H1 (cell line): ENCODE data around the gene QSER1. TPM values are rescaled to one million over a fixed set of nuclear protein-coding genes. Genes with fewer than 3 reads are reported as not detected.
"Not testable (repeated sequence)": the region's sequence is repeated elsewhere in the genome, so short reads cannot be mapped to it uniquely, and the experiment has no call there.

ENCODE experiments used
- CTCF ChIA-PET: fragments of 300-600 bp; sonication (Branson Sonifier 250); formaldehyde crosslinking; loops from one replicate; lab custom pipeline; 2021; ENCODE audit not compliant: partially characterized antibody; lab: Charles Lee
- POLR2A ChIA-PET: fragments of 300-600 bp; sonication (Branson Sonifier 250); formaldehyde crosslinking; loops from one replicate; lab custom pipeline; 2021; ENCODE audit warnings: inconsistent platforms; ENCODE audit not compliant: partially characterized antibody; lab: Charles Lee
- DNase-seq, 2 experiments: peaks; one replicate each; pipeline versions ENCODE4 v3.0.0 to v3.0.0-alpha.2; 2010 to 2022; ENCODE audit warnings: low spot score in 2 of 2, low read depth in 1 of 2, mixed read lengths in 1 of 2
- FAIRE-seq: peaks from 2 replicates; lab custom pipeline; 2011; peaks lifted over from hg19 to GRCh38; lab: Jason Lieb, UNC
- H2AFZ ChIP-seq: 2 replicates; pipeline ENCODE4 v1.8.1; 2012; ENCODE audit warnings: low read length, inconsistent platforms
- H2AK5ac ChIP-seq: 2 replicates; pipeline ENCODE4 v1.6.1; 2013; ENCODE audit warnings: low read depth, low read length
- H2BK120ac ChIP-seq: replicated peaks from 2 replicates; pipeline ENCODE3; 2013; ENCODE audit warnings: low read depth, low read length, inconsistent platforms
- H2BK12ac ChIP-seq: 2 replicates; pipeline ENCODE4 v1.6.1; 2013; ENCODE audit warnings: low read depth, low read length
- H2BK15ac ChIP-seq: 2 replicates; pipeline ENCODE4 v1.6.1; 2013; ENCODE audit warnings: low read length
- H2BK20ac ChIP-seq: 2 replicates; pipeline ENCODE4 v1.6.1; 2013; ENCODE audit warnings: low read length
- H2BK5ac ChIP-seq: 2 replicates; pipeline ENCODE4 v1.6.1; 2013; ENCODE audit warnings: low read depth, low read length
- H3K14ac ChIP-seq: 2 replicates; pipeline ENCODE4 v1.6.1; 2013; ENCODE audit warnings: inconsistent platforms; ENCODE audit not compliant: insufficient read length
- H3K18ac ChIP-seq: 2 replicates; pipeline ENCODE4 v1.6.1; 2013; ENCODE audit warnings: low read length; ENCODE audit errors: extremely low read depth
- H3K23ac ChIP-seq: 2 replicates; pipeline ENCODE4 v1.6.1; 2013; ENCODE audit warnings: inconsistent platforms; ENCODE audit not compliant: insufficient read length
- H3K23me2 ChIP-seq: 2 replicates; pipeline ENCODE4 v1.6.1; 2013; ENCODE audit warnings: low read depth, low read length
- H3K27ac ChIP-seq: 2 replicates; pipeline ENCODE4 v1.6.1; 2011; ENCODE audit warnings: low read depth, low read length, inconsistent platforms
- H3K27me3 ChIP-seq, 4 experiments: replicated peaks in 1 of 4; 1 replicate in 1 of 4; 2 replicates in 3 of 4; pipeline versions ENCODE4 v1.6.1 to v1.8.1; 2011 to 2013; ENCODE audit warnings: low read length in 3 of 4, mild to moderate bottlenecking in 3 of 4, inconsistent platforms in 2 of 4, mixed read lengths in 2 of 4, moderate library complexity in 1 of 4; ENCODE audit not compliant: control insufficient read depth in 3 of 4, insufficient read depth in 3 of 4; ENCODE audit errors: extremely low read depth in 1 of 4
- H3K36me3 ChIP-seq, 4 experiments: 2 replicates each; pipeline versions ENCODE4 v1.6.1 to v1.8.1; 2011 to 2013; ENCODE audit warnings: mild to moderate bottlenecking in 4 of 4, low read length in 3 of 4, moderate library complexity in 2 of 4, control low read depth in 1 of 4, inconsistent platforms in 1 of 4; ENCODE audit not compliant: insufficient read depth in 4 of 4, control insufficient read depth in 2 of 4
- H3K4ac ChIP-seq: replicated peaks from 2 replicates; pipeline ENCODE3; 2013; ENCODE audit warnings: low read length, low read depth, mixed read lengths, inconsistent platforms; ENCODE audit not compliant: insufficient read length
- H3K4me1 ChIP-seq, 4 experiments: replicated peaks in 1 of 4; 1 replicate in 1 of 4; 2 replicates in 3 of 4; pipeline versions ENCODE4 v1.6.1 to v1.8.1; 2011 to 2013; ENCODE audit warnings: low read length in 3 of 4, inconsistent platforms in 2 of 4, mixed read lengths in 1 of 4; ENCODE audit not compliant: insufficient read depth in 4 of 4, control insufficient read depth in 3 of 4
- H3K4me2 ChIP-seq, 2 experiments: 2 replicates each; pipeline versions ENCODE4 v1.6.1 to v1.8.1; 2011 to 2013; ENCODE audit warnings: low read depth in 2 of 2, low read length in 2 of 2, control low read depth in 1 of 2, inconsistent platforms in 1 of 2, mild to moderate bottlenecking in 1 of 2; ENCODE audit not compliant: insufficient read depth in 1 of 2
- H3K4me3 ChIP-seq, 4 experiments: fragments of 200-600, 300-600 bp in 1 of 4; sonication (generic), shearing (Covaris generic), sonication (Bioruptor Twin) in 1 of 4; 2 replicates each; pipeline versions ENCODE4 v1.5.1 to v1.8.1; 2011 to 2016; ENCODE audit warnings: low read length in 4 of 4, low read depth in 3 of 4, control low read depth in 2 of 4, inconsistent platforms in 2 of 4, mild to moderate bottlenecking in 2 of 4, mixed read lengths in 1 of 4, moderate library complexity in 1 of 4; ENCODE audit not compliant: insufficient read depth in 2 of 4; ENCODE audit errors: extremely low read depth in 1 of 4
- H3K56ac ChIP-seq: replicated peaks from 2 replicates; pipeline ENCODE3; 2013; ENCODE audit warnings: low read depth, mild to moderate bottlenecking, mixed read lengths, low read length, inconsistent platforms; ENCODE audit not compliant: insufficient read length
- H3K79me1 ChIP-seq: 2 replicates; pipeline ENCODE4 v1.6.1; 2013; ENCODE audit warnings: low read depth, low read length, control low read depth
- H3K79me2 ChIP-seq, 2 experiments: 2 replicates each; pipeline versions ENCODE4 v1.6.1 to v1.8.1; 2012 to 2013; ENCODE audit warnings: low read length in 2 of 2, mild to moderate bottlenecking in 2 of 2, inconsistent platforms in 1 of 2; ENCODE audit not compliant: insufficient read depth in 2 of 2, control insufficient read depth in 1 of 2
- H3K9ac ChIP-seq, 4 experiments: replicated peaks in 1 of 4; 1 replicate in 1 of 4; 2 replicates in 3 of 4; pipeline versions ENCODE4 v1.6.1 to v1.8.1; 2011 to 2013; ENCODE audit warnings: low read depth in 3 of 4, low read length in 3 of 4, control low read depth in 2 of 4, mild to moderate bottlenecking in 2 of 4, moderate library complexity in 2 of 4, inconsistent platforms in 1 of 4; ENCODE audit errors: extremely low read depth in 1 of 4
- H3K9me3 ChIP-seq, 2 experiments: 2 replicates each; pipeline versions ENCODE4 v1.6.1 to v1.8.1; 2012 to 2013; ENCODE audit warnings: mild to moderate bottlenecking in 2 of 2, moderate library complexity in 2 of 2, control low read depth in 1 of 2, inconsistent platforms in 1 of 2, low read depth in 1 of 2, low read length in 1 of 2, mixed read lengths in 1 of 2; ENCODE audit not compliant: insufficient read depth in 2 of 2
- H4K20me1 ChIP-seq, 2 experiments: replicated peaks in 1 of 2; 2 replicates each; pipeline versions ENCODE3 to v1.8.1; 2011 to 2013; ENCODE audit warnings: inconsistent platforms in 2 of 2, low read length in 2 of 2, mild to moderate bottlenecking in 1 of 2; ENCODE audit not compliant: insufficient read depth in 2 of 2, control insufficient read depth in 1 of 2
- H4K5ac ChIP-seq: 2 replicates; pipeline ENCODE4 v1.6.1; 2013; ENCODE audit warnings: low read length, low read depth, mixed read lengths, inconsistent platforms; ENCODE audit not compliant: insufficient read length
- H4K8ac ChIP-seq: 2 replicates; pipeline ENCODE4 v1.8.0; 2013; ENCODE audit warnings: mild to moderate bottlenecking, moderate library complexity, low read length, inconsistent platforms; ENCODE audit not compliant: insufficient read depth; ENCODE audit errors: extremely low read depth
- H4K91ac ChIP-seq: replicated peaks from 2 replicates; pipeline ENCODE3; 2013; ENCODE audit warnings: low read length, mixed read lengths, inconsistent platforms; ENCODE audit not compliant: insufficient read length
- WGBS, 2 experiments: shearing (Covaris generic) in 1 of 2; methylation state at CpG; one replicate each; pipeline versions ENCODE4 v1.1.6 to v1.1.7; 2013 to 2015; ENCODE audit warnings: low lambda C conversion rate in 2 of 2, mixed read lengths in 2 of 2, inconsistent platforms in 1 of 2, low coverage in 1 of 2, missing lambda C conversion rate in 1 of 2; ENCODE audit not compliant: insufficient replicate concordance in 2 of 2, insufficient coverage in 1 of 2, insufficient read length in 1 of 2; ENCODE audit errors: extremely low coverage in 1 of 2, missing lambda C conversion rate in 1 of 2; 5-methylcytosine and 5-hydroxymethylcytosine counted together
- polyA plus RNA-seq, 7 experiments: library from polyadenylated mRNA; depleted of rRNA in 3 of 7; stranded (reverse) in 5 of 7; unstranded in 2 of 7; fragments of >200 nt in 5 of 7; fragments of 200-250 nt in 2 of 7; gene quantifications; 1 replicate in 5 of 7; 2 replicates in 1 of 7; 4 replicates in 1 of 7; pipeline versions ENCODE4 v1.2.1 to v1.2.3, GENCODE V29; 2011 to 2013; ENCODE audit warnings: missing spikeins in 2 of 7, mixed read lengths in 2 of 7
- total RNA-seq: library from RNA; stranded (reverse); fragmentation: NEBNext Ultra II Directional; extraction: Animal tissue kit (Norgen Biotek cat#: 25700); gene quantifications from 2 replicates; pipeline ENCODE4 v1.2.1, GENCODE V29; 2021

The QSER1 gene
- total and polyA plus RNA-seq, 2 of the 8 experiments (the other 6 are each of a cell fraction or from before 2014, with no cell fraction given), result 29.3 to 117 TPM

- H4K5ac ChIP-seq, H3K27ac ChIP-seq, H2BK5ac ChIP-seq, H3K14ac ChIP-seq, H3K23ac ChIP-seq, H3K79me2 ChIP-seq, H3K23me2 ChIP-seq, H3K4me1 ChIP-seq, H2BK12ac ChIP-seq, FAIRE-seq, H3K4me3 ChIP-seq, H3K56ac ChIP-seq, H2BK120ac ChIP-seq, H3K4ac ChIP-seq, H2BK15ac ChIP-seq, H3K18ac ChIP-seq, H4K91ac ChIP-seq, DNase-seq, H4K8ac ChIP-seq, H4K20me1 ChIP-seq, H3K79me1 ChIP-seq, H2AK5ac ChIP-seq, H3K27me3 ChIP-seq, H2BK20ac ChIP-seq, H3K4me2 ChIP-seq, H2AFZ ChIP-seq, H3K9me3 ChIP-seq, H3K9ac ChIP-seq, POLR2A ChIA-PET: not testable (repeated sequence)
- WGBS, 2 experiments, result 92% methylated on average over 3 of the region's 3 CpGs; no CpG with 5 or more reads in 1 of the 2 experiments
- H3K36me3 ChIP-seq, result peaks cover 20 to 95% (median 47%) of the 10 kb centered on the region in 4 experiments
- CTCF ChIA-PET, result interaction anchor here (1.9 kb wide), 1 partner anchor 13 kb away, joined by 6 read pairs; no protein-coding TSS in a partner anchor
Measured at GRCh38 chr11:32972233-32972632, 79.6 kb downstream of the QSER1 start.
